Neutrophil (primary cell): ENCODE data around the gene FBLIM1.

Experiments used
- H3K27ac ChIP-seq: fragments of 200-600 bp; sonication (generic); 2 replicates; pipeline ENCODE4 v1.5.1; 2016; ENCODE audit warnings: mild to moderate bottlenecking, moderate library complexity
- H3K27me3 ChIP-seq: fragments of 200-600 bp; sonication (generic); 2 replicates; pipeline ENCODE4 v1.6.0; 2016; ENCODE audit warnings: mild to moderate bottlenecking
- H3K36me3 ChIP-seq: fragments of 200-600 bp; sonication (generic); 2 replicates; pipeline ENCODE4 v1.5.1; 2017
- H3K4me1 ChIP-seq, 2 experiments: fragments of 200-600 bp in 1 of 2; sonication (generic) in 1 of 2; 1 replicate in 1 of 2; 2 replicates in 1 of 2; pipeline versions ENCODE4 v1.5.1 to v1.6.1; 2013 to 2016; ENCODE audit warnings: low read depth in 1 of 2, low read length in 1 of 2, mild to moderate bottlenecking in 1 of 2, moderate library complexity in 1 of 2; ENCODE audit not compliant: control insufficient read depth in 1 of 2, insufficient read depth in 1 of 2
- H3K4me3 ChIP-seq, 2 experiments: fragments of 200-600 bp in 1 of 2; sonication (generic) in 1 of 2; 1 replicate in 1 of 2; 2 replicates in 1 of 2; pipeline ENCODE4 v1.5.1; 2013 to 2016; ENCODE audit warnings: low read depth in 1 of 2, low read length in 1 of 2, mild to moderate bottlenecking in 1 of 2, moderate library complexity in 1 of 2
- H3K9me3 ChIP-seq: fragments of 200-600 bp; sonication (generic); 2 replicates; pipeline ENCODE4 v1.5.1; 2016
- CTCF ChIP-seq: fragments of 200-600 bp; sonication (generic); IDR thresholded peaks from 2 replicates; pipeline ENCODE4 v1.5.1; 2016; ENCODE audit warnings: antibody characterized with exemption

Gene FBLIM1

DNA sequence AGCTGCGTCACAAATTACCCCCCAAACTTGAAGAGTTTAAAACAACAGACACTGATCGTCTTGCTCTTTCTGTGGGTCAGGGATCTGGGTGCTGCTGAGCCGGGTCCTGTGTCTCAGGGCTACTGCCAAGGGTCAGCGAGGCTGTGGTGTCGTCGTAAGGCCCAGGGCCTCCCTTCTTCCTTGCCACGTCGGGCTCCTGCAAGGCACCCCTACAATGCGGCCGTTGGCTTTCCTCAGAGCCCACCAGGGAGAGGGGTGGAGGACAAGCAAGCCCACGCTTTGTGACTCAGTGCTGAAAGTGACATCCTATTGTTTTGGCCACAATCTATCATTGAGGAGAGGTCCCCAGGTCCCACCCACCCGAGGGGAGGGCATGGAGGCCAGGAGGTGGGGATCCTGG lies 7.7 kb upstream of the FBLIM1 start:
- Histone ChIP-seq H3K4me3 (no peak overlapping the region), H3K4me1 (no peaks in the 10 kb centered on the region), H3K27me3 (peaks cover 14% of the 10 kb centered on the region), H3K9me3 (no peaks in the 10 kb centered on the region), H3K27ac (no peak overlapping the region), H3K36me3 (no peaks in the 10 kb centered on the region)
- no peak for TF ChIP-seq CTCF

DNA sequence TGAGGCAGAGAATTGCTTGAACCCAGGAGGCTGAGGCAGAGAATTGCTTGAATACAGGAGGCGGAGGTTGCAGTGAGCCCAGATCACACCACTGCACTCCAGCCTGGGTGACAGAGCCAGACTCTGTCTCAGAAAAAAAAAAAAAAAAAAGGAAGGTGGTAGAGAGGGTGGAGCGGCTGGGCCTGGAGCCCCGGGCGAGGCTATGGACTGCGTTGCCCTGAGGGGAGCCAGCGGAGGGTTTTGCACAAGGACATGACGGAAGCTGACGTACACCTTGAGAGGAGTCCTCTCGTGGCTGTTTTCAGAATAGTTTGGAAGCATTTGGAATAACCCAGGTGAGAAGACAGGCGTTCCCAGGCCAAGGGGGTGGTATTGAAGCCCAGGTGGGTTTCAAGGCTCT lies 6.9 kb upstream of the FBLIM1 start:
- no peak for TF ChIP-seq CTCF
- H3K36me3 ChIP-seq = no peaks in the 10 kb centered on the region
- no peak overlapping the region for H3K27ac ChIP-seq
- peaks cover 22% of the 10 kb centered on the region for H3K27me3 ChIP-seq
- H3K4me3 ChIP-seq = no peak overlapping the region
- peaks cover 0 to 6% of the 10 kb centered on the region in 2 experiments for H3K4me1 ChIP-seq
- H3K9me3 ChIP-seq = no peaks in the 10 kb centered on the region

DNA sequence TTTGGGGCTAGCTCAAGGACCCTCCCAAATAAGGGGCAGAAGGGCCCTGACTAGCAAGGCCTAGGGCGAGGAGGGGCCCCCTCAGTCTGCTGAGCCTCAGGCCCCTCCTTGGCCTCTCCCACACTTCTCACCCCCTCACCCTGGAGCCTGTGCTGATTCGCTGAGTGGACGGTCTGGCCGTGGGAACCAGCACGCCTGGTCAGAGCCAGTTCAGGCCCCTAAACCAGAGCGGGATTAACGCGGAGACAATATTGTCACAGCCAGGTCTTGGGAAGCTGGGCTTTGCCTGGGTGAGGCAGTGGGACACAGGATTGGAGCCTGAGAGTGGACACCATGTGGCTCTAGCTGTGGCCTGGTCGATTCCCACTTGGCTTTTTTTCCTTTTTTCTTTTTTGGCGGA lies 4.8 kb upstream of the FBLIM1 start:
- Histone ChIP-seq H3K4me3 (no peak overlapping the region), H3K27me3 (peaks cover 43% of the 10 kb centered on the region), H3K4me1 (peaks cover 0 to 8% of the 10 kb centered on the region in 2 experiments), H3K9me3 (no peaks in the 10 kb centered on the region), H3K36me3 (no peaks in the 10 kb centered on the region), H3K27ac (no peak overlapping the region)
- no peak for TF ChIP-seq CTCF

DNA sequence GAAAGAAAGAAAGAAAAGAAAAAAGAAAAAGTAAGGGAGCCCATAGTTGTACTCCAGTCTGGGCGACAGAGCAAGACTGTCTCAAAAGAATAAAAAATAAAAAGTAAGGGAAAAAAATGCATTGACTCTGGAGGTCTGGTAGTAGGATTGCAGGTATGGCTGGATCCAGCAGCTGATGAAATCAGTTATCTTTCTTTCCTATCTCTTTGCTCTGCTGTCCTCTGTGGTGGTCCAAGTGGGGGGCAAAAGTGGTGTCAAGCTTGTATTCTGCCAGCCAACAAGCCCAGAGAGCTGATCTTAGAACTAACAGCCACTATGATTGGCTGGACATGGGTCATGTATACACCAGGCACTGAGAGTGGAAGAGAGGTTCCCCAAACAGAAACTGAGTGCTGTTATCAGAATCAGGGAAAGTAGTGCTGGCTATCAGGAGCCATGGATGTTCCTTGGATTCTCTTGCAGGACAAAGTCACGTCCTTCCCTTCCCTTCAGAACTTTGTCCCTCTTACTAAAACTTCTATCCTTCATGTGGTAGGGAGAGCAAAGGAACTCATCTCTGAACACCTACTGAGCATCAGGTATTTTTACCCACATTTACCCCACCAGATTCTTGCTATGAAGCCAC lies 3.5 kb upstream of the FBLIM1 start:
- Histone ChIP-seq H3K27ac (no peak overlapping the region), H3K4me3 (no peak overlapping the region), H3K27me3 (peaks cover 56% of the 10 kb centered on the region), H3K4me1 (peaks cover 0 to 8% of the 10 kb centered on the region in 2 experiments), H3K36me3 (no peaks in the 10 kb centered on the region), H3K9me3 (no peaks in the 10 kb centered on the region)
- TF ChIP-seq CTCF = no peak

- no peak overlapping the region for H3K27ac ChIP-seq
These were observed 3.0 kb upstream of the FBLIM1 start for GRCh38 chr1:15755646-15756040.

More at GRCh38 chr1:15755646-15756040, 3.0 kb upstream of the FBLIM1 start:
- TF ChIP-seq CTCF = no peak
- no peaks in the 10 kb centered on the region for H3K9me3 ChIP-seq
- peaks cover 0 to 8% of the 10 kb centered on the region in 2 experiments for H3K4me1 ChIP-seq
- H3K36me3 ChIP-seq = no peaks in the 10 kb centered on the region
- no peak overlapping the region for H3K4me3 ChIP-seq
- H3K27me3 ChIP-seq = peaks cover 62% of the 10 kb centered on the region
